AG08395 (cell line): ENCODE results near the gene TBC1D9B.
"Not testable (repeated sequence)": the region's sequence is repeated elsewhere in the genome, so short reads cannot be mapped to it uniquely, and the experiment has no call there.

ENCODE experiments used
- DNase-seq: peaks from one replicate; pipeline ENCODE4 v3.0.0; 2012; ENCODE audit warnings: mixed read lengths, low spot score

The TBC1D9B gene

DNA sequence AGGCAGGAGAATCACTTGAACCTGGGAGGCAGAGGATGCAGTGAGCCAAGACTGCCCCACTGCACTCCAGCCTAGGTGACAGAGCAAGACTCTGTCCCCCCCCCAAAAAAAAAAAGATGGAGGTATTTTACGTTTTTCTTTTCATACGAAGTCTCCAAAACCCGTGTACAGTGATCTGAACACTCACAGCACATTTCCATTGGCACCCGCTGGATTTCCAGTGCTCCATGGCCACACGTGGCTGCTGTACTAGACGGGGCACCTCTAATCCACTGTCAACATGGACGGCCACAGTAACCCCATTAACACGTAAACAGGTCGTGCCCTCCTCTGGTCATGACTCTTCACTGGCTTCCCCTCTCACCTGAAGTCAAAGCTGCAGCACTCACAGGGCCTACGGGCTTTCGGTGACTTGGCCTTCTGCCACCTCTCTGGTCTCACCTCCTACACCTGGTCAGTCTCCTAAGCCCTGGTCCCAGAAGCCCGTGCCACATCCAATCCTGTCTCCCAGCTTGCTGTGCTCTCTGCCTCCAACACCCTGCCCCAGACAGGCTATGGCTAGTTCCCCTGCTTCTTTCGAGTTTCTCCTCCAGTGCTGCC lies 22.1 kb downstream of the TBC1D9B start:
- DNase-seq = no peak

DNA sequence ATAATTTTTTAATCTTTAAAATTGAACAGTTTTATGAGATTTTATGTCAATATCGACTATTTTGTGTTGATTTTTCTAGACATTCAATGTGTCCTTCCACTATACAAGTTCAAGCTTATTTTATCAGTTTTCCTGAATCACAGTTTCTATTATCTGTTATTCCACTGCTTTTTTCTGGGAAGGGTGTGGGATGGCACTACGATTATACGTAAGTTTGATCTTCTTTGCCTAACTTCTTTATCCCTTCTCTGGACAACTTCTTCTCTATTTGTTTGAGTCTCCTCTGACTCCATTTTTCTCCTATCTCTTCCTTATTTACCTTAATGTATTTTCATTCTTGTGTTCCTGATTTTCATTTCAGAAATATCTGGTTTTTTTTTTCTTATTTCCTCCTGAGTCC lies 24.5 kb downstream of the TBC1D9B start:
- DNase-seq = no peak

DNA sequence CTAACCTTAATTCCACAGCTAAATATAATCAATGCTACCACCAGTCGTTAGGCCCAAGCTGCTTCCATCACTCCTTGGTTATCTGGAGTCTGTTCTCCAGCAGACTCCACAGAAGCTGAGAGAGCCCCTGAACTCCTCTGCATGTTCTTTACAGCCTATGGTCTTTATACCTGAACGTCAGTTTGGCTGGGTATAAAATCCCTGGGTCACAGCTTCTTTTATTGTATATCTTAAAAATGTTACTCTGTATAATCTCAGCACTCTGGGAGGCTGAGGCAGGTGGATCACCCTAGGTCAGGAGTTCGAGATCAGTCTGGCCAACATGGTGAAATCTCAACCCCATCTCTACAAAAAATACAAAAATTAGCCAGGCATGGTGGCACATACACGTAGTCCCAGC lies 25.4 kb downstream of the TBC1D9B start:
- DNase-seq = no peak

DNA sequence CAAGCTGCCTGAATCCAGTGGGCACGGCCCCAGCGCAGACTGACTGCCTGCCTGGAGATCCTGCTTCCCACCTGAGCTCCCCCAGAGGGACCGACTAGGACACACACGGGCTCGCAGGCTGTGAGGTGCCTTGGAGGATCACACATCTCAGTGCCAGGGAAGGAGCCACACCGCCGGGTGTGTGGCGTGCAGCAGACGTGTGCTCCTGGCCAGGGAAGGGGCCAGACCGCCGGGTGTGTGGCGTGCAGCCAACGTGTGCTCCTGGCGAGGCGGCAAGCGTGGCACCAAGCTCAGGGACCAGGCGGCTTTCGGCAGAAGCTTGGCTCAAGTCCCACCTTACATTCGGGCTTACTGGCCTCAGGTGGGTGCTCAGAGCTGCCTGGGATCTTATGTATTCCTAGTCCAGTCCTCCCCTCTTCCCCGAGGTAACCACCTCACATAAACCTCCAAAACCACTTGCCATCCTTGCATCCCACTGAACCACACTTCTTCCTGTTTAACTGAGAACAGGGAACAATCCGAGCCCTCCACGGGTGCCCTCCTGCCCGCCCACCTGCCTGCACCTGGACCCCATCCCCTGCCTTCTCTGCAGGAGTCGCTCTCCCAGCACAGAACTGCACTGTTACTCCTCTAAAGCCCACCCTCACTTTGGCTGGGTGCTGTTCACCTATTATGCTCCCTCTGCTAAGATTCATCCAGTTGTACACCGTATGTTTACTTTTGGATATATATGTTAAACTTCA lies 26.7 kb downstream of the TBC1D9B start:
- DNase-seq = no peak

DNA sequence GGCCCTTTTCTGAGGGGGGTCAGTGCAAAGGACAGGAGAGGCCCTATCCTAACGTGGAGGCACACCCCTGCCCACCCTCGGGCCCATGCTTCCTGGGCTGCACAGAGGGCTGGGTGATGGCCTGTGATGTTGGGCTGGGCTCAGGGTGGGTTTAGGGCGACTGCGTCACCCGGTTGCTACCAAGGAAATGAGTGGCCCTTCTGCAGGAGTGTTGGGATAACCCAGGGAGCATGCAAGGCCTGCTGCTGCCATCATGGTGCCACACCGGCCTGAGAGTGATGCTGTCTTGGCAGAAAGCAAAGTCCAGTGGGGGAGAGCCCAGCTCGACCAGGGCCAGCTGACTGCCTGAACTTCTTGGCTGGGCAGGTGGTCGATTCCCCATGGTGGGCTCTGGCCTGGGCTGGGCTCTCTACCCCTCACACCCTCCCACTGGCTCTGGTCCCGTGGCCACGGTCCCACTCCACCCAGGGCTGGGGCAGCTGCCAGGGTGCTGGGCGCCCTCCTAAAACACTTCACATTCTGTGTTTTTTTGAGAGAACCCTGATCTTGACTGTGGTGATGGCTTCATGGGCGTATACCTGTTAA lies 27.5 kb downstream of the TBC1D9B start:
- no peak for DNase-seq

DNA sequence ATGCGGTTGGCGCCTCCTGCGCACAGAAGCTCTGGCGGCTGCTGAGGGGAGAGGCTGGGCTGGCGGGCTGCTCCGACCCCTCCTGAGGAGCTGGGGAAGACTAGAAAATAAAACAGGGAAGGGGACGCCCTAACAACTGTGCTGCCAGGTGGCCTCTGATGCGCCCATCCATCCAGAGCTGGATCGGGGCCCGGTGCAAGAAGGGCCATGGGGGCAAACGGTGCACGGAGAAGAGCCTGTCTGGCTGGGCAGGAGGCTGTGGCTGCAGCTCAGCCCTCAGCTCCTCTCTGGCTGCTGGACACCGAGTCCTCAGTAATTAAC lies 28.0 kb downstream of the TBC1D9B start:
- no peak for DNase-seq

DNA sequence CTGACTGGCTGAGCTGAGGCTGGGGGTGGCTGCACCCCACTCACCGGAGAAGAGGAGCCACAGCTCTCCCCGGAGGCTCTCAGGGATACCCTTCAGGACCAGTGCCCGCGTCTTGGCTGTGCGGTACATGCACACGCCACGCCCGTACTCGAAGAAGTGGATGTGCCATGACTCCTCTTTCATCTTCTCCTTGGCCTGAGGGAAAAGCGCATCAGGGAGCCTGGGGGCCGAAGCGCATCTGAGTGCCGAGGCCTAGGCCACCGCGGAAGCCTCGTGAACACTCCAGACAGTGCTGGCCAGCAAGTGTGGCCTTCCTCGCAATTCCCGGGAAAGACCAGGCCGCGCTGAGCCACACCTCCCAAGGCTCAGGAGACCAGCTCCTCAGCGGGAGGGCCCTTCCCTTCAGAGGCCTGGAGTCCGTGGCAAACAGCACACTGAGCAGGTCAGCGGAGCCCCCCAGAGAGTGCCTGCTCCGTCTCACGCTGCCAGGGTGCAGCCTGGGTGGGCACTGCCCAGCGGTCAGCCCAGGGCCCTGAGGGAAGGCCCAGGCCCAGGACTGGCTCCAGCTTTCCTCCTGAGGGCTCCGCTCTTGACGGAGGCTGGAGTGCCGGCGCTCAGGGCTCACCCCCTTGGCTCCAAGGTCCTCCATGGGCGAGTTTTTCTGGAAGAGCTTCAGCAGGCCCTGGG lies 28.6 kb downstream of the TBC1D9B start:
- DNase-seq = no peak

DNA sequence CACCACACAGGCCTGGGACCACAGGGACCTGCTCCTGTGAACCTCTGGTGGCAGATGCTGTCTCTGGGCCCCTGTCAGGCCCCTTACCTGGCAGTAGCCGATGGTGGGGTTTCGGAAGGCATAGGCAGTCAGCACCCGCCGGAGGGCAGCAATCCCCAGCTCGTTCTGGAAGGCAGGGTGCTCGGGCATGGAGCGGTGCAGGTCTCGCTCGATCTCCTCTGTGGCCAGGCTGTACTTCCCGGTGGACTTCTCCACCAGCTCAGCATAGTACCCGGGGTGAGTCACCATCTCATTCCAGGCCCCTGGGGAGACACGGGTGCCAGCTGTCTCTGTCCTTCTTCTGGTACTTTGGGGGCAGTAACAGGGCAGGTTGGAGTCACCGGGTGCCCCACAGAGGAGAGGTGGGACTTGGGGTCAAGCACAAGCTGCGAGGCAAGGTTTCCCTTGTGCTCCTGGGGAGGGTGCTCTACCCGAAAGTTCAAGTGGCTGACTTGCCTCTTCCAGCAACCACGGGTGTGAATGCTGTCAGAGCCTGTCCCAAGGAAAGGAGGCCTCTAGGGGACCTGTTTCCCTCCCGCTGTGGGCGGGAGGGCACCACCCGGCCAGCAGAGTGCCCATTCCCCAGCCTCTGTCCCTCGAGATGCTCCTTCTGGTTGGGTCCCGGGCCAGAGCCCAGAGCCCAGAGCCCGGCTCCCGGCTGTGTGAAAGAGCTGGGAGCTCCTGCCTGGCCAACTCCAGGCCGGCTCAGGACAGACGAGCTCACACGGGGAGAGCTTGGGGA lies 29.3 kb downstream of the TBC1D9B start:
- DNase-seq = no peak

DNA sequence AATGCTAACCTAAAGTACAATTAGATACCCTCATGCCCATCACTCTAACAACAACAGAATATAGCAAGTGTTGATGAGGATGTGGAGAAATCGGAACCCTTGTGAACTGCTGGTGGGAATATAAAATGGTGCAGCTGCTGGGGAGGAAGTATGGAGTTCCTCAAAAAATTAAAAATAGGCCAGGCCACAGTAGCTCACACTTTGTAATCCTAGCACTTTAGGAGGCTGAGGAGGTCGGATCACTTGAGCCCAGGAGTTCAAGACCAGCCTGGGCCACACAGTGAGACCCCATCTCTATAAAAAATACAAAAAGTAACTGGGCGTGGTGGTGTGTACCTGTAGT lies 31.1 kb downstream of the TBC1D9B start:
- no peak for DNase-seq

DNA sequence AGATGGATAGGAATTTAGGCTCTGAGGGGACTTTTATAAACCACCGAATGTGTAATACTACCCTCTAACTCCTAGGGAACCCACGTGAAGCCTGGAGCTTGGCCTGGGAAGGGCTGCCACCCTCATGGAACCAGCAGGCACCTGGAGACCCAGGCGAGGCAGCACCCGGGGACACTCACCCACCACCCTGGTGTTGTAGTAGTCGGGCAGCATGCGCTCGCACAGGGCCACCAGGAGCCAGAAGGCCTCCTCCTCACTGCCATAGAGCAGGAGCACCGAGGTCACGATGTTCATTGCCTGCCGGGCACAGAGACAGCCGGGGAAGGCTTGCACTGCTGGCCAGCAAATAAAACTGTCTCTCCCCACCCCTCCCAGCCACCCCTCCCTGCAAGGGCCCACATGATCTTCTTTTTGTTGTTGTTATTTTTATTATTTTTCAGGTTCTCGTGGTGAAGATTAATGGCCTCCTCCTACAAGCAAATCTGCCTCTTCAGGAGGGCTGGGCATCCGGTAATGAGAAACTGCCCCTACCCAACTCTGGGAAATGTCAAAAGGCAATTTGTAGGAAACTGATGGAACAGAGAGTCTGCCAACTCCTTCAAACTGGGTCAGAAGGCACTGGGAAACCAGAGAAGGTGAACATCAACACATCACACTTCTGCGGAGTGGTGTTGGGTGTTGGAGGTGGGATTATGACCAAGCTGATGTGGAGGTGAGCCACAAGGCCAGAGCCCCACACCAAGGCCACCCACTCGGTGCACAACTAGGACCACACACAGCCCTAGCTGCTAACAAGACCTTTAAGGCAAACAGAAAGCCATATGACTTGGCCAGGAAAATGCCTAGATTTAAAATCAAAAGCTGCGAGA lies 31.7 kb downstream of the TBC1D9B start:
- DNase-seq = no peak

DNA sequence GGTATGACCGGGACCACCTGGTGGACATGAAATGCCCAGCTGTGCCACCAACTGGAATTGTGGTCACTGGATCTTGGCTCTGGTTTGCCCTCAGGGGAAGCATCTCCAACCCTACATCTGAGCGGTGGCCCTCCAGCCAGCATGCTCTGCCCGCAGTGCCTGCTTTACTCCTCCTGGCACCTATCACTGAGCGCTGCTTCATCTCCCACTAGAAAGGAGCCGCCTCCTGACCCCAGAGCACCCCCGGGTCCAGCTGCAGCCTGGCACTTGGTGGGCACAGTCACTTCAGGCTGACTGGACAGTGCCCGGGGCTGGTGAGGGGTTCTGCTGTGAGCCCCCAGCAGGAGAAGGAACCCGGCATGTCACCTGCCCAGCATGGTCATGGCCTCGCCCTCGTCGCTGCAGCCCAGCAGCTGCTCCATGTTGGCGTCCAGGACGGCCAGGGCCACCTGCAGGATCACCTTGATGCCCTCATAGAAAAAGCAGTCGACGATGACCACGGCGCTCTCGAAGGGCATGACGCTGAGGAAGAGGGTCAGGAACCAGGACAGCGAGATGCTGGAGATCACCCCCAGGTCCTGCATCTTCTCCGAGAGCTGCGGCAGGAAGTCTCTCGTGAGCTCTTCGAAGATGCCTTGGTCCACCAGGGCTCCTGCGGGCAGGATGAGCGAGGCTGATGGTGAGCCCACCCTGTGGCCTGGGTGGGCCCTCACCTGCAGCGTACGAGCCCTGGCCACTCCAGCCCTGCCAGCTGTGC lies 33.0 kb downstream of the TBC1D9B start:
- no peak for DNase-seq

DNA sequence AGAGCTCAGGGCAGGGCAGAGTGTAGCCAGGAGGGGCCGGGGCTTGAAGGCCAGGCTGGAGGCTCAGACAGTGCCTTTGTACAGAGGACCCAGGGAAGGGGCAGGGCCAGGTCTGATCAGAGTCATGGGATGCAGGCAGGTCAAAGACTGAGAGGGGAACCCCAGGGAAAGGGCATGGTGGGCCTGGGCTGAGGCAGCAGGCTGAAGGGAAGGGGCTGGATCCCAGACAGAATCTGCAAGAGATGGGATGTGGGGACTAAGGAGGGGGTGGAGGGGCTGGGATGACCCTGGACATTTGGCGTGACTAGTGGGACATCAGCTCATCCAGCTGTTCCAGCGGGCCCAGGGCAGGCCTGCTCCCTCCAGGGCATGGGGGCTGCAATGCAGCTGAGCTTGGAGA lies 33.6 kb downstream of the TBC1D9B start:
- no peak for DNase-seq

DNA sequence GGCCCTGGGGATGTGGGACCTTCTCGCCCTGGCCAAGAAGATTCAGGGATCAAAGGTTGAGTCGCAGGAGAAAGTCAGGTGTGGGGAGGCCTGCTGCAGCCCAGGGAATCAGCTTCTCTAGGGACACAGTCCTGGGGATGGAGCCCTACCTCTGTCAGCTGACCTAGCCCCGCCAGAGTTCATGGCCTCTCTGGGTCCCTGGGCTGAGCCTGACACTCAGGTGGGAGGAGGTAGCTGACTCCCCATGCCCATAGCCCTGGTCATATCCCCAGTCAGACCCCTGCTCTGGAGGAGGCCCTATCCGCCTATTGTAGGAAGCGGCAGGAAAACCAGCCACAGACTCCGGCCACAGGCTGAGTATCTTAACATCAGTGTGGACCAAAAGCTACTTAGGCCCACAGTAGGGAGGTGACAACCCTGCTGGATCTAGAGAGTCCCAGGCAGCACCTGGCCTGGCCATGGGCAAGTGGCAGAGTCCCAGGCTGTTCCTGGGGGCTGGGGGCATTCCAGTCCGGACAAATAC lies 34.0 kb downstream of the TBC1D9B start:
- no peak for DNase-seq

DNA sequence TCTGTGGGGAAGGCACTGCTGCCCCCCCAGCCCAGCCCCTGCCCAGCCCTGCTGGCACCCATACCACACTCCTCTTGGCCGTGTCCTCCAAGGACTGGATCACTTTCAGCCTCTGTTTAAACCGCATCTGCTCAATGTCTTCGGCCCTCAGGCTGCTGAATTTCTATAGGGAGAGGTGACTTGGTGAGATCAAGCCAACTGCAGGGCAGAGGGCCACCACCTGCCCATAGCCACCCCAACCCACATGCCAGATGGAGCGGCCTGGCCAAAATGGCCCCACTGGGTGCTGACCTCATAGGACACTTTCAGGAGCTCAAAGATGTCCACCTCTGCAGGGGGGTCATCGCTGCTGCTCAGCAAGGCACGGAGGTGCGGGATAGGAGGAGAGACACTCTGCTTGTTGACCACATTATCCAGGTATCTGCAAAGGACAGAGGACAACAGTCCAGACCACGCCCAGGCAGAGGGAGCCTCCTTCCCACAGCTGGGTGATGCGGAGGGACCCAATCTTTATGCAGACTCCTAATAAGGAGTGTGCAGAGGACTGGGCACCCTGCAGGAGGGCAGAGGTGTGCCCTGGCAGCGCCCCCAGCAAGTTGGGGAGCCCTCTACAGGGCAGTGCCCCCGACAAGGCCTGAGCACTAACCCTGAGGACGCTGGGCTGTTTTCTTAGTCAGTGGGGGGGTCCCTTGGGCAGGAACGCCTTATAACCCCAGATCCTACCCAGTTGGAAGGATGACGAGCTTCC lies 34.7 kb downstream of the TBC1D9B start:
- no peak for DNase-seq

DNA sequence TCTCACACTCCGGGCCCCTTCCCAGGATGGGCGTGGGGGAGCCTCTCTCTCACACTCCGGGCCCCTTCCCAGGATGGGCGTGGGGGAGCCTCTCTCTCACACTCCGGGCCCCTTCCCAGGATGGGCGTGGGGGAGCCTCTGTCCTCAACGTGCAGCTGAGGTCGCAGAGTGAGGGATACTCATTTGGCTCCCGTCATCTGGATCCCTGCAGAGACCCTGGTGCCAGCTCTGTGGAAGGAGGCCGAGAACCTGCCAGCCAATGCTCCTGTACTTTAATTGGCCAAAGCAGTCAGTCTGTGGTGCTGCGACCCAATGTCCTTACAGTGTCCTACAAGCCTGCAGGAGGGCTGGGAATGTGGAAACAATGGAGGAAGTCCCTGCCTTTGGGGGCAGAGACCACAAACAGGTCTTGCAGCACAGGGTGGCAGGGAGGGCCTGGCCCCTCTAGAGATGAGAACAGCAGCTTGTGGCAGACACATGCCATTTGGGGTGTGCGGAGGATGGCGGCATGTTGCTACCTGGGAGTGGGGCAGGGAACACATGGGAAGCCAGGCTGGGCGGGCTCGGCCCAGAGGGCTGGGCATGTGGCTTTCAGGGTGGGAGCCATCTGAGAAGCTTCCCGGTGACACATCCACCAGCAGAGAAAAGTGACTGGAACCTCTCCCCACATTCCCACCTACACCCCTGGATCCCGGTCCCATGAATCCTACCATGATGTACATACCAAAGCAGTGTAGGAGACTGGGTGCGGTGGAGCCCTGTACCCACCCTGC lies 35.5 kb downstream of the TBC1D9B start:
- no peak for DNase-seq

DNA sequence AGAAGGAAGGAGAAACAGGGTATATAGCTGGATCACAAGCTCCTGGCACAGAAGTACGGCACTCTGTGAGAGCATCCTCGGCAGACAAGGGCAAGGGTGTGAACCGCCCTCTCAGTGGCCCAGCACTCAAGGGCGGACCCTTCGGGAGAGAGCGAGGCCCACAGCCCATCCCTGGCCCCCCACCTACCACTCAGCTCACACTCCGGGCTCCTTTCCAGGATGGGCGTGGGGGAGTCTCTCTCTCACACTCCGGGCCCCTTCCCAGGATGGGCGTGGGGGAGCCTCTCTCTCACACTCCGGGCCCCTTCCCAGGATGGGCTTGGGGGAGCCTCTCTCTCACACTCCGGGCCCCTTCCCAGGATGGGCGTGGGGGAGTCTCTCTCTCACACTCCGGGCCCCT lies 36.2 kb downstream of the TBC1D9B start:
- DNase-seq = not testable (repeated sequence)

DNA sequence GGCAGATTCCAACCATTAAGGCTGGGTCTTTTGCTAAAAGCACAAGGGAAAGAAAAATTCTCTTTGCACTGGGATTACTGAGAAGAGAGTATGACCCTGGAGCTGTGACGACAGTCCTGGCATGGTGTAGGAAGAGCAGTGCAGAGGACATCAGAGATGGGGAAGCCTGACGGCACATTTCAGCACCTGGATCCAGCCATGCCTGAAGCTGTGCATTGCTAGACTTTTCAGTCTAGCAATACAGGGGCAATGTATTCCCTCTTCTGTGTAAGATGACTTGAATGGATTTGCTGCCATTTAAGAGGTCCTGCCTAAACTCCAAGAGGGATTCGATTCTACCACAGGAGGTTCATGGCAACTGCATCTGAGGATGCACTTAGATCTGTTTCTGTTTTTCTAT lies 36.7 kb downstream of the TBC1D9B start:
- no peak for DNase-seq

DNA sequence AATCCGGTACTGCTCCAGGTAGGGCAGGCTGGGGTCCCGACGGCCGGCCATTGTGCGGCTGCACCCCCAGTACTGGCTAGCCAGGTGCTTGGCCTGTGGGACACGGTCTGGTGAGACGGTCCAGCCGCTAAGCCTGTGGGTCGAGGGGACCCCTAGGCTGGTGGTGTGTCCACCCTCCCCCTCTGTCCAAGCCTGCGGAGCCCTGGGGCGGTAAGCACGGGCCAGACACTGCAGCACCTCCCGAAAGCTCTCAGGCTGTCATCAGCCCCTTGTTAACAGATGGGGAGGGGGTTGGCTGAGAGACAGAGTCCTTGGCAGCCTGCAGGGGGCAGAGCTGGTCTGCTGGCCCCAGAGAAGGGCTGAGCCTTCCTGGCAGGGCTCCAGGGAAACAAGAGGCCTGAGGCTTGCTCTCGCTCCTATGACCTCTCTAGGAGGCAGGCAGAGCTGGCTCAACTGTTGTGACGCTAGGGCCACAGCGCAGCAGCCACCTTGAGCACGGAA lies 37.2 kb downstream of the TBC1D9B start:
- DNase-seq = no peak
